ENCODE data around the gene SLC1A7.

The SLC1A7 gene

DNA sequence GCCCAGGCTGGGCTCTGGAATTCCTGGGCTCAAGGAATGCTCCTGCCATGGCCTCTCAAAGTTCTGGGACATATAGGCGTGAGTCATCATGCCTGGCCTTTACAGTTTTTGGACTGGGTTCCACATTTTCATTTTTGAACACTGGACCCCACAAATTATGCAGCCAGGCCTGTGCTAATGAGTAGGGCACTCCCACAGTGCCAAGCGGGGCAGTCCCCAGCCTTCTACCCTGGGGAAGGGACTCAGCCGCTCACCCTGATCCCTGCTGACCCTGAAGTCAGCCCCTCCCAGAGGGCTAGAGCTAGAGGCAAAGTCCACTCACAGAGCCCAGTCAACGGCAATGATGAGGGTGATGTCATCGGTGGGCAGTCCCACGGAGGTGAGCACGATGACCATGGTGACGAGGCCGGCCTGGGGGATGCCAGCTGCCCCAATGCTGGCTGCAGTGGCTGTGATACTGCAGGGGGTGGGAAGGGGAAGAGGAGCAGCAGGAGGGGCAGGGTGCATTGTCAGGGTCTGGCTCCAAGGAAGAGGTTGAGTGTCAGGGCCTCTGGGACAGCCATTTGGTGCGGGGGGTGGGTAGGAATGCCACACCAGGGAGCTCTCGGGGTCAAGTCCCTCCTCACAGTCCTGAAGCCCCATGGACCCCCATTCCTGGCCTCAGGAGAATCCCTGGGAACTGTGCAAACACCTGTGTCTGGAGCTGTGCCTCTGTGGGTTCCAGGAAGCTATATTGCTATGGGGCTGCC lies 52.8 kb downstream of the SLC1A7 start:
- DNase-seq: no peak

DNA sequence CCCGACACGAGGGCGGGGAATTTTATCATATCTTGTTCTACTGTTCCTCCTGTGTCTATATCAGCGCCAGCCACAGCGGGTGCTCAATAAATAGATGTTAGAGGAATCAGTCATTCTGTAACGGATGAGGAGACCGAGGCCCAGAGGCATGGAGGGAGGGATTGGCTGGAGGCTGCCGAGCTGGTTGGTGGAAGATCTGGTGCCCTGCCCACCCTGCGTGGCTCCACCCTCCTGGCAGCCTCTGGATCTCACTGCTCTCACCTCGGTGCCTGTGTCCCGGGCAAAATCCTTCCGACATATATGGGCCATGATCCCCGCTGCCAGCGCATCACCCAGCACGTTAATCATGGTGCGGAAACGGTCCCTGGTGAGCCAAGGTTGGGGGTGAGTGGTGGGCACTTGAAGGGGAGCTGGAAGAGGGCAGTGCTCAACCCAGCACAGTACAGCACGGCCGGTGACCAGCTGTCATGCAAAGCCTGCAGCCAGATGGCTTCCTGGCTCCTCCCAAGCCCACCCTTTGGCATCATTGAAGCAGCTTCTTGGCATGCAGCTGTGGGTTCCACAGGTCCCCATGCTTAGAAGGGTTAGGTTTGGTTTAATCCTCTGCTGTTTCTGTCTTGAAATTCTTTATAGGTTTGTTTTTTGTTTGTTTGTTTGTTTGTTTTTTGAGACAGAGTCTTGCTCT lies 53.7 kb downstream of the SLC1A7 start:
- no peak for DNase-seq

DNA sequence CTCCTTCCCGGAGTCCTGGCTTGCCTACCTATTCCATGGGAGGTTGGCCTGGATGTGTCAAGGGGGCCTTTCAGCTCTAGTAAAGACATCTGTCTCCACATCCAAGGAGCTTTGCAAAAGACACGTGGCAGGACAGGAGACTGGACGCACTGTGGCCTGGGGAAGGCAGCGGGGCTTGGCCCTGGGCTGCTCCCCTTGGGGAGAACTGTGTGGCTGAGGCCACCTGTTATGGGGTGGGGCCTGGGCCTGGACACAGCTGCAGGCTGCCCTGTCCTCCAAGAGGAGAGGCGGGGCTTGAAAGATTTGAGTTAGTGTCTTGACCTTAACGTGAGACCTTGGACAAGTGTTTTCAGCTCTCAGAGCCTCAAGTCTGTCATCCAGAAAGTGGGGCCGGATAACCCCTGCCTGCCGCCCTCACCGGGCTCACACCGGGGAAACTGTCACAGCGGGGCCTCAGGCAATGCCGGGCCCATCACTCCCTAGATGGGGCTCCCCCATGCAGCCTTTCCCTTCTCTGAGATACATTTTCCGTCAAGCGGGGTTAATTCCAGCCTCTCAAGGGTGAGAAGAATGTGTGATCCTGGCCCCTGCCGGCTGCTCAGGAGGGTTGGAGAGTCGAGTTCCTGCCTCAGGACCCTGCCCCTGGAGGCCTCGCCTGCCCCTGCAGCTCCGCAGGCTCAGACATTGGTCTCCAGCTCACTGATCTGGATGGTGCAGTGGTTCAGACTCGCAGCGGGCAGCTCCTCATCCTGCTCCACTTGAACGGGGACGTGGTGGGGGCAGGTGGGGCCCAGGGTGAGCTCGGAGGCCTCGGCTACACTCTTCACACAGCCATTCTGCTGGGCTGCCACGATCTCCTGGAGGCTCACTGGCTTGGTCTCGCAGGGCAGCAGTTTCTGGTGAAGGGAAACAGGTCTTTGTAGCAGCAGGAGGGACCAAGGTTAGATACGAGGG lies 54.8 kb downstream of the SLC1A7 start:
- DNase-seq: no peak

DNA sequence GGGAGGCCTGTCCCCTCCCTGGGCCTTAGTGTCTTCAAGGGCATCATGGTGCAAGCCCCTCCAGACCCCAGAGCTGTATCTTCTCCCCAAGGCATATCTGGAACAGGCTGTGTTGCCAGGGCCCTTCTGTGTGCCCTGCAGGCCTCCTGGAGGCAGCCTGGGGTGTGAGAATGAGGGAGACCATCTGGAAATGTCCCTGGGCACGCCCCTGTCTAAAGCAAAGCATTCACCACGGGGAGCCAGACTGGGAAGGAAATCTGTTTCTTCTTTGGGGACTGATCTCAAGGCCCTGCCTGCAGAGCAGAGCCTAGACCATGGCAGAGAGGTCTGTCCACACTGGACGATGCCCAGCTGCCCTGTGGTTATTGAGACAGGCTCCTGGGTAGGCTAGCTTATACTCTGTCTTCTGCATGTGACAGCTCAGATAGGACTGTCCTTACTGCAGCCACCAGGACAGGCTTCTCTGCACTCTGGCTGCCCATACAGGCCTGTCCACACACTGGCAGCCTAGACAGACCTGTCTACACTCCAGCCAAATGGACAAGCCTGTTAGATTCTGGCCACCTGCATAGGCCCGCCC lies 55.9 kb downstream of the SLC1A7 start:
- DNase-seq: no peak

DNA sequence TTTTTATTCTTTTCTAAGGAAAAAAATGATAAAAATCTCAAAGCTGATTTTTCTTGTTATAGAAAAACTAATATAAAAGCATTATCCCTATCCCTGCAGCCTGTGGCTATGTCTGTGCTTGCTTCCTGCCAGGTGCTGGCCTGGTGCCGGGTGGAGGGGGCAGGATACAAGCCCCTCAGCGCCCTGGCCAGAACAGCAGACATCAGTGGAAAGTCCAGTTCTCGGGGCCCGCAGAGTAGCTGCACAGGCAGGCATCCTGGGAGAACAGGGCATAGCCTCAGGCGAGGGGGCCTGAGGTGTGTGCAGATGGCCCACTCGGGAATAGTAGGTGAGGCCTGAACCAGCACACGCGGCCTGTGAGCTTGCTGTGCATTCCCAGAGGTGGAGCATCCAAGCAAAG lies 57.0 kb downstream of the SLC1A7 start:
- no peak for DNase-seq

DNA sequence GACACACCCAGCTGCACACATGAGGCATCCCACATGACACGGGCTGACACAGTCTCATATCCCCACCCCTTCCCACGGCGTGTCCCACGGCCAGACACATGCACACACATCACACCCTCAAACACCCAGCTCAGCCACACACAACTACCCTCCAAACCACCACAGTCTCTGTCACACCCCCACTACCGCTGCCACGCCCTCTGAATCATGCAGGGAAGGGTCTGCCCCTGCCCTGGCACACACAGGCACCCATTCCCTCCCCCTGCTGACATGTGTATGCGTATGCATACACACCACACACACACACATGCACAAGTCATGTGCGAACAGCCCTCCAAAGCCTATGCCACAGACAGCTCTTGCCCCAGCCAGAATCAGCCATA lies 57.9 kb downstream of the SLC1A7 start:
- DNase-seq: no peak

DNA sequence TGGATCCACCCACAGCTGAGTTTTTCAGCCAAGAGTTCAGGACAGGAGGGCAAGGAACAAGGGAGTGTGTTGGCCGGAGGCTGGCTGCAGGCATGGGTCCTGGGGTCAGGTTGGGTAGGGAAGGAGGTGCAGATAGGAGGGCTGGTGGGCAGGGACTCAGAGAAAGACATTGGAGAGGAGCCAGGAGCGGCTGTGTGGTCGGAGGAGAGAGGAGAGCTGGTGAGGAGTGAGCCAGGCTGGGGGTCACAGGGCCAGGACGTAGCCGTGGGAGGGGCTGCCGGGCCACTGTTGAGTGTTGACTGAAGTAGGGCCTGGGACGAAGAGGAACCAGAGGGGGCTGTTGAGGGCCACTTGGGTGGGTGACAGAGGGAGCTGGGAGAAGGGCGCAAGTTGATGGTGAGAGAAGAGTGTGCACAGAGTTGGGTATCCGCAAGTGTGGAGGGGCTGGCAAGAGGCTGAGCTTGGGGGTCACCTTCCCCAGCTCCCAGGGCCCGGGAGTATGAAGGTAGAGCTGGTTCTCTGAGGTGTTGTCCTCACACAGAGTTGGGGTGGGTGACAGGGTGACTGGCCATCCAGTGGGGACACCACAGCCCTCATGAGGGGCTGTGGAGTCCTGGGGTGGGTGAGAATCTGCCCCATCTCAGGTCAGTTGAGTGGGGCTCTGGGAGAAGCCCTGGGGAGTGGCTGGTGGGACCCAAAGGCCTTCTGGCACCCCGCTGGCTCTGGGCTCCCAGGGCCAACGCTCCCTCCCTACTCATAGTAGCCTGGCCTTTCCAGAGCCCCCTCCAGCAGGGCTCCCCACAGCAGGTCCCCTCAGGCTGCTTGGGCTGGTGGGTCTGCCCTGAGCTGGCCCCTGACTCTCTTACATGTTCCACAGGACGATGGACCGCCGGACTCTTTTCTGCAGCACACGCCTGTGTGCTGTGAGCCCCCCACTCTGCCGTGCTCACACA lies 58.5 kb downstream of the SLC1A7 start:
- DNase-seq: no peak

DNA sequence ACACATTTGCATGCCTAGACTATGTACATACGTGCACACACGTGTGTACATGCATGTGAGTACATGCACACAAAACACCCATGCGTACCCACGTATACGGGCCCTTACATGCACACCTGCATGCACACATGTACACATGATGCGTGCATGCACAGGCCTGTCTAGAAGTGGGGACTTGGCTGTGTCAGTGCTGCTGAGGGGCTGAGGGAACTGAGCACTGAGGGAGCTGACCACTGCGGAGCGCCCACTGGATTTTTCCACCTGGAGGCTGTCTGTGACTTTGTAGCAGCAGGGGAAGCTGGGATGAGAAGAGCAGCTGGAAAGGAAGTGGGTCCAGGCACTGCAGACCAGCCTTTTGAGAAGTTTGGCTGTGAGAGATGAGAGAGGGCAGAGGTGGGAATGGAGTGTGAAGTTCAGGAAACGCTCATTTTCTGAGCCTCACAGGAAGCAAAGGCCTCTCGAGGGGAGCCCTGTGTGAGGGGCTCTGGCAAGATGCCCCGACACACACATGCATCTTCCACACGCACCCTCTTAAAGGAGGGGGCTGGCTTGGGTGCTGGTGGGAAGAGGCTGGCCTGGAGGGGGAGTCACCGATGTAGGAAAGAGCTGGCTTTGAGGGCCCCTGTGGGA lies 59.5 kb downstream of the SLC1A7 start:
- DNase-seq: no peak

DNA sequence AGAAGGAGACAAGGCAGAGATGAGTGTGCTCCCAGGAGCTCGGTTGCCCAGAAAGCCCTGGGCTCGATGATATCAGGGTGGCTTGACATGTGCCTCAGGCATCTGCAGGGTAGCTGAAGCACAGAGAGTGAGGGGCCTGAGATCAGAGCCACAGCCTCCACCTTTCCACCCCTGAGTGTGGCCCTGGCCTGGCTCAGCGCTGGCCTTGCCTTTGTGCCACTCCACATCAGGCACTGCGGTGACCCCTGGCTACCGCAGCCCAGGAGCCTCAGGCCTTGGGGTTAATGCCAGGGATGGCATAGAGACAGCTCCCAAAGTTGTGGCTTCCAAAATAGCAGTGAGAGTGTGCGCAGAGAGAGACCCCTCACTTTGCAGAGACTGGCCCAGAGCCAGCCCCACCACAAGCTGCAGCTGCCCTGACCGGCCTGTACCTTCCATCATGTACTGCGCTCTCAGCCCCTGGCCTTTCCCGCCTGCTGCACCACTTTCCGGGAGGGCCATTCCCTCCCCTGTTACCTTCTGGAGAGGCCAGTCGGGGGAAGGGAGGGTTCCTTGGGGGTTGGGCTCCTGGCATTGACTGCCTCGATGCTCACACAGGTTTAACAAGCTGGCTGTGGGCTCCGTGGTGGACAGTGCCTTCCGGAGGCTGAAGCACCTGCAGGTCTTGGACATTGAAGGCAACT lies 60.9 kb downstream of the SLC1A7 start:
- DNase-seq: no peak

DNA sequence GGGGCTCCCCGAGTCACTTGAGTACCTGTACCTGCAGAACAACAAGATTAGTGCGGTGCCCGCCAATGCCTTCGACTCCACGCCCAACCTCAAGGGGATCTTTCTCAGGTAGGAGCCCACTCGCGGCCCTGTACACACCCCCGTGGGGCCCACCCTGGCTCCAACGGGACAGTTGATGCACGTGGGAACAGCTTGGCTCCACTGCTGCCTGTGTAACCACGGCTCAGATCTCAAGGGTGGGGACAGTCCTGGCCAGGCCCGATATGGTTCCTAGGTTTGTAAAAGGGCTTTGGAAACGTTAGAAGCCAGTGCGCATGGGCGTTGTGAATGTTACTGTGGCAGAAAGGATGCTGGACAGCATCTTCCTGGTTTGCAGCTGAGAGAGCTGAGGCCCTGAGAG lies 61.7 kb downstream of the SLC1A7 start:
- no peak for DNase-seq

DNA sequence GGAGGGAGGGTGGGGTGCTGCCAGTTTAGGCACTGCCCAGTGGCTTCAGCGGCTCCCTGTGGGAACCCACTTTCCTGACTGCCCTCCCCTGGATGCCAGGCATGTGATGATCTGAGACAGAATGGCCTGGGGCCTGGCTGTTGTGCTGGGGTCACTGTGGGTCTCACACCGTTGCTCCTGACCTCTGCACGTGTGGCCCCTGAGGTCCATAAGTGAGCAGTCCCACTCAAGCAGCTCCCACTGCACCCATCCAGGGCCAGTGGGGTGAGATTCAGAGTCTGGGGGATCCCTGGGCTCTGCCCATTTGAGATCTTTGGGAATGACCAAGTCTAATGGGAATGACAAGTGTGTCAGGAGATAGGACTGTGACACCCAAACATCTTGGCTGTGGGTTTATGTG lies 62.4 kb downstream of the SLC1A7 start:
- DNase-seq: no peak

DNA sequence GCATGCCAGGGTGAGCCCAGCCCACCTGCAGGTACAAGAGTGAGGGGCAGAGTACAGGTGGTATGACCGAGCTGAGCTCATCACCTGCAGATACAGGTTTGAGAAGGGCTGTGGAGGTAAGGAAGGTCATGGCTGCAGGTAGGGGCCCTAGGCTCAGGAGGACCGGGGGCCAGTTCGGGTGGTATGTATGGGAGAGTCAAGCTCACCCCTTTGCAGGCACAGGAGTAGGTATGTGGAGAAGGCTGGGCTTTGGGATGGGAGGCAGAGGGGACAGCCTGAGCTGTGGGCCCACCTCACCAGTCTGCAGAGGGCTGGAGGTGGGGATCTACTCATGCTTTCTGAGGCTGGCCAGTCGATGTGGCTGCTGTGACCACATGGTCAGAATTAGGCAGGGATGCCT lies 63.2 kb downstream of the SLC1A7 start:
- no peak for DNase-seq

DNA sequence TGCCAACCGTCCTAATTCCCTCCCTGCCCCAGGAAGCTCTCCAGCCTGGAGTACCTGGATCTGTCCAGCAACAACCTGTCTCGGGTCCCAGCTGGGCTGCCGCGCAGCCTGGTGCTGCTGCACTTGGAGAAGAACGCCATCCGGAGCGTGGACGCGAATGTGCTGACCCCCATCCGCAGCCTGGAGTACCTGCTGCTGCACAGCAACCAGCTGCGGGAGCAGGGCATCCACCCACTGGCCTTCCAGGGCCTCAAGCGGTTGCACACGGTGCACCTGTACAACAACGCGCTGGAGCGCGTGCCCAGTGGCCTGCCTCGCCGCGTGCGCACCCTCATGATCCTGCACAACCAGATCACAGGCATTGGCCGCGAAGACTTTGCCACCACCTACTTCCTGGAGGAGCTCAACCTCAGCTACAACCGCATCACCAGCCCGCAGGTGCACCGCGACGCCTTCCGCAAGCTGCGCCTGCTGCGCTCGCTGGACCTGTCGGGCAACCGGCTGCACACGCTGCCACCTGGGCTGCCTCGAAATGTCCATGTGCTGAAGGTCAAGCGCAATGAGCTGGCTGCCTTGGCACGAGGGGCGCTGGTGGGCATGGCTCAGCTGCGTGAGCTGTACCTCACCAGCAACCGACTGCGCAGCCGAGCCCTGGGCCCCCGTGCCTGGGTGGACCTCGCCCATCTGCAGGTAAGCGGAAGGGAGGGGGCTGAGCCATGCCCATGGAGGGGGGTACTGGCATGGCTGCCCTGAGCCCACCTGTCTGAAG lies 63.9 kb downstream of the SLC1A7 start:
- no peak for DNase-seq

DNA sequence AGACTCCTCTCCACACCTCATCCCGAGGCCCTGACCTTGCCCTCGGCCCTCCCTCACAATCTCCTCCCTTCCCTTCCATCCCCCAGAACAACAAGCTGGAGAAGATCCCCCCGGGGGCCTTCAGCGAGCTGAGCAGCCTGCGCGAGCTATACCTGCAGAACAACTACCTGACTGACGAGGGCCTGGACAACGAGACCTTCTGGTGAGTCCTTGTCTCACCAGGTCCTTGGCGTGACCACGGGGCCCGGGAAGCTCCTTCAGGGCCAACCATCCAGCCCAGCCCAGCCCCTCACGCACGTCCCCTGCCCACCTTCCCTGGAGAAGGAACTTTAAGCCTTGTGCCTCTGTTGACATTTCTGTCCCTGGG lies 64.9 kb downstream of the SLC1A7 start:
- no peak for DNase-seq

DNA sequence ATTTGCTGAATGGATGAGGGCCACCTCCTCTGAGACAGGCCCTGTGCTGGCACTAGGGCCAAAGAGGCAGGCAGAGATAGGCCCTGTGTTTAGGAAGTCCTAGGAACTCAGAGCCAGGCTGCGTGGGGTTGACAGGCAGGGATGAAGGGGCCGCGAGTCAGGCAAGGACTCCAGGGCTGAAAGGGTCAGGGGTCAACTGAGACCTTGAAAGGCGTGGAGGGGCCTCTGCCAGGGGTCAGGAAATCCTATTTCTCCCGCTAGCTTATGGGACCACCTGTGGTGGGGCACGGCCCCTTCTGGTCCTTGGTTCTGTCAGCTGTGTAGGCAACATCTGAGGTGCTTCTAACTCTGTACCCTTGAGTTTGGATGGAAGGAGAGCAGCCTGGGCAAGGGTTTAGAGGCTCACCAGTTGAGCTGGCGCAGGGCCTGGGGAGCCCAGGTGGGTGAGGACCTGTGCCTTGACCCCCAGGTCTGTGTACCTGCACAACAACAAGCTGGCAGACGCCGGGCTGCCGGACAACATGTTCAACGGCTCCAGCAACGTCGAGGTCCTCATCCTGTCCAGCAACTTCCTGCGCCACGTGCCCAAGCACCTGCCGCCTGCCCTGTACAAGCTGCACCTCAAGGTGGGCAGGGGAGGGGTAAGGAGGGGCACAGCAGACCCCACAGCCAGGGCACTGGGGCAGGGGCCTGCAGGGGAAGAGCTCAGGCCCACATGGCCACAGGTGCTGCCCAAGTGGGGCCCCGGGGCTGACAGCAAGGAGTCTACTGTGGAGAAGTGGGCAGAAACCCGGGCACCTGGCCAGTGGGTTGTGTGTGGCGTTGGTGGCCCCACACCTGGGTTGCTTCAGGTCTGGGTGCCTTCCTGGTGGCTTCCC lies 65.5 kb downstream of the SLC1A7 start:
- DNase-seq: no peak

DNA sequence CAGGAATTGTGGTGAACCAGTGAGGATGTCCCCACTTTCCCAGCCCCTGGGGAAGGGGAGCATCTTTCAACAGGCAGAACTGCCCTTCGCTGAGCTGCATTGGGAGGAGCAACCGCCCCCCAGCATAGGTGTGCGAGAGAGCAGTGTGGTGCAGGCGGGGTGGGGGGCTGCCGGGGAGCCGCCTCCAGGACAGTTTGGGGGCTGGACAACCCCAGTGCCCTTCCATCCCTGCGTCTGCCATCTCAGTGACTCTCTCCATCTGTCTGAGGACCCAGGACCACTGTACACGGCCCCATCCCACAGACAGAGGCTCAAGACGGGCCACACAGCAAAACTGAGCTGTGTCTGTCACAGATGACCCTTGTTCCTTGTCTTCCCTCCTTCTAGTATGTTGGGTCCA lies 66.3 kb downstream of the SLC1A7 start:
- no peak for DNase-seq

DNA sequence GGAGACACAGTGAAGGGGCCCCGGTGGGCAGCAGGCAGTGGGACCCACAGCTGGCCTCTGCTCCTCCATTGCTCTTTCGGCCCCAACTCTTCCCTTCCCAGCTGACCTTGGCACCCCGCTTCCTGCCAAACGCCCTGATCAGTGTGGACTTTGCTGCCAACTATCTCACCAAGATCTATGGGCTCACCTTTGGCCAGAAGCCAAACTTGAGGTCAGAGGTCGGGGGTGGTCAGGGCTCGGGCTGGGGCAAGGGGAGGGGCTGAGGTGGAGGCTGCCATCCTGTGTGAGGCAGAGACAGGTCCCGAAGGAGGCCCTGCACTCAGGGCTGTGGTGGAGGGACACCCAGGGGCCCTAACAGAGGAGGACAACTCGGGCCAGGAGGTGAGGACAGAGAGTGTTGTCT lies 66.7 kb downstream of the SLC1A7 start:
- no peak for DNase-seq

DNA sequence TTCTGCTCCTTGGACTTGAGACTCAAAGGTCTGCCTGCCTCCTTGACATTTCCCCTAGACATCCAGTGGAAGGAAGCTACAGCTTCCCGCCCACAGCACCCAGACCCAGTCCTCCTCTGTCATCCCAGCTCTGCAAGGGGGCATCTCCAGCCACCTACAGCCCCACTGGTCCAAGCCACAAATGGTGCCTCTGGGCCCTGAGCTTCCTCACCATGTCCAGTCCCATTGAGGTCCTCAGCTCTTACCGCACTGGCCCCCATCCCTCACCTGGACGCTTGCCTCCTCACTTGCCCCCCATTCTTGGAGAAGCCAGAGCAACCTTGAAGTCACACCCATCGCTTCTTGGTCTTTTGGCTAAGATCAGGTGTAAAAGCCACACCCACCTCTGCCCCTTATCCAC lies 67.2 kb downstream of the SLC1A7 start:
- no peak for DNase-seq
